Skeletal muscle tissue (tissue), 4 donors: Measurements from ENCODE around the gene CHGA. TPM values are rescaled to one million over a fixed set of nuclear protein-coding genes. Genes with fewer than 3 reads are reported as not detected.

Experiments
- H3K27ac ChIP-seq: one replicate; pipeline ENCODE4 v1.7.0; 2013; ENCODE audit warnings: mild to moderate bottlenecking, low read depth, low read length, inconsistent platforms
- H3K27me3 ChIP-seq, 3 donors: one replicate each; pipeline ENCODE4 v1.7.0; 2013; ENCODE audit warnings: low read length in 3 of 3; ENCODE audit not compliant: control insufficient read depth in 3 of 3, insufficient read depth in 3 of 3
- H3K36me3 ChIP-seq, 3 donors: one replicate each; pipeline ENCODE4 v1.7.0; 2013; ENCODE audit warnings: low read length in 3 of 3; ENCODE audit not compliant: control insufficient read depth in 3 of 3, insufficient read depth in 3 of 3
- H3K4me1 ChIP-seq, 3 donors: one replicate each; pipeline ENCODE4 v1.7.0; 2013; ENCODE audit warnings: low read length in 3 of 3, mild to moderate bottlenecking in 3 of 3; ENCODE audit not compliant: control insufficient read depth in 3 of 3, insufficient read depth in 3 of 3
- H3K4me3 ChIP-seq, 3 donors: one replicate each; pipeline ENCODE4 v1.7.0; 2013; ENCODE audit warnings: low read length in 3 of 3
- H3K9ac ChIP-seq, 3 donors: one replicate each; pipeline ENCODE4 v1.7.0; 2013; ENCODE audit warnings: low read length in 3 of 3, mild to moderate bottlenecking in 3 of 3, moderate library complexity in 2 of 3, low read depth in 1 of 3
- H3K9me3 ChIP-seq, 3 donors: one replicate each; pipeline ENCODE4 v1.7.0; 2013; ENCODE audit warnings: low read length in 3 of 3; ENCODE audit not compliant: control insufficient read depth in 3 of 3
- total RNA-seq: library from RNA; depleted of rRNA; stranded (reverse); fragments of >200 nt; gene quantifications from one replicate; pipeline ENCODE4 v1.2.3, GENCODE V29; 2014
- donor health status: Osteomylitis.

CHGA gene, protein sequence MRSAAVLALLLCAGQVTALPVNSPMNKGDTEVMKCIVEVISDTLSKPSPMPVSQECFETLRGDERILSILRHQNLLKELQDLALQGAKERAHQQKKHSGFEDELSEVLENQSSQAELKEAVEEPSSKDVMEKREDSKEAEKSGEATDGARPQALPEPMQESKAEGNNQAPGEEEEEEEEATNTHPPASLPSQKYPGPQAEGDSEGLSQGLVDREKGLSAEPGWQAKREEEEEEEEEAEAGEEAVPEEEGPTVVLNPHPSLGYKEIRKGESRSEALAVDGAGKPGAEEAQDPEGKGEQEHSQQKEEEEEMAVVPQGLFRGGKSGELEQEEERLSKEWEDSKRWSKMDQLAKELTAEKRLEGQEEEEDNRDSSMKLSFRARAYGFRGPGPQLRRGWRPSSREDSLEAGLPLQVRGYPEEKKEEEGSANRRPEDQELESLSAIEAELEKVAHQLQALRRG
- total RNA-seq = 0.52 TPM

DNA sequence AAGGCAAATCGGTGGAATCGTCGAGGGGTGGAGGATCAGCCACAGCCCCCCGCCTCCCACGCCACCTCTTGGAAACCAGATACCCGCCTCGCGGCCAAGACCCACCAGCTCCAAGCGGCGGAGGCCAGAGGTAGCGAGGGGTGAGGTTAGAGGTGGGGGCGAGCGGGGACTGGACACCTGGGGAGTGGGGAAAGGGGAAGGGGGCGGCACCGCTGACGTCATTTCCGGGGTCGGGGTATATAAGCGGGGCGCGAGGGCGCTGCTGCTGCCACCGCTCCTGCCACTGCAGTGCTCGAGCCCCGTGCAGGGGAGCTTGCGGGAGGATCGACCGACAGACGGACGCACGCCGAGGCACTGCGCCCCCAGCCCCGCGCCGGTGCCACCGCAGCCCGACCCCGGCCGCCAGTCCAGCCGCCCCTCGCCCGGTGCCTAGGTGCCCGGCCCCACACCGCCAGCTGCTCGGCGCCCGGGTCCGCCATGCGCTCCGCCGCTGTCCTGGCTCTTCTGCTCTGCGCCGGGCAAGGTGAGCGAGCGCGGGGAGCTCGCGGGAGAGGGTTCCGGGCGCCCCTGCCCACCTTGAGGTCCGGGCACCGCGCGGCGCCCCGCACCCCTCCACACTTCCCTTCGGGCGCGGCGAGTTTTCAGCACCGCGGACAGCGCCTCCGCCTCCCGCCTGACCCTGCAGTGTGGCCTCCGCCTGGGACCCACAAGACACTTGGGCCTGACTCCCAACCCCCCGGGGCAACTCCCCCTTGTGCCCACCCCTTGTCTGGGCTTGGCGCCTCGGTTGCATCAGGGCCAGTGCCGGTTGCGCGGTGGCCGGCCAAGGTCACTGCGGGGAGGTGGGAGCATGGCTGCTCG is at the start of gene CHGA:
Gene CHGA (plus strand): TSS at position 268 of the 861 bp plus-strand sequence. CDS start 210 bp downstream, at position 478.
- Histone ChIP-seq H3K9ac (no peak within 1 kb of the TSS), H3K4me3 (no peak within 1 kb of the TSS), H3K27ac (no peak within 1 kb of the TSS), H3K4me1 (no peaks in the 10 kb centered on the region), H3K9me3 (no peaks in the 10 kb centered on the region), H3K36me3 (no peaks in the 10 kb centered on the region), H3K27me3 (peaks cover 19 to 34% (median 34%) of the 10 kb centered on the region in 3 donors)

DNA sequence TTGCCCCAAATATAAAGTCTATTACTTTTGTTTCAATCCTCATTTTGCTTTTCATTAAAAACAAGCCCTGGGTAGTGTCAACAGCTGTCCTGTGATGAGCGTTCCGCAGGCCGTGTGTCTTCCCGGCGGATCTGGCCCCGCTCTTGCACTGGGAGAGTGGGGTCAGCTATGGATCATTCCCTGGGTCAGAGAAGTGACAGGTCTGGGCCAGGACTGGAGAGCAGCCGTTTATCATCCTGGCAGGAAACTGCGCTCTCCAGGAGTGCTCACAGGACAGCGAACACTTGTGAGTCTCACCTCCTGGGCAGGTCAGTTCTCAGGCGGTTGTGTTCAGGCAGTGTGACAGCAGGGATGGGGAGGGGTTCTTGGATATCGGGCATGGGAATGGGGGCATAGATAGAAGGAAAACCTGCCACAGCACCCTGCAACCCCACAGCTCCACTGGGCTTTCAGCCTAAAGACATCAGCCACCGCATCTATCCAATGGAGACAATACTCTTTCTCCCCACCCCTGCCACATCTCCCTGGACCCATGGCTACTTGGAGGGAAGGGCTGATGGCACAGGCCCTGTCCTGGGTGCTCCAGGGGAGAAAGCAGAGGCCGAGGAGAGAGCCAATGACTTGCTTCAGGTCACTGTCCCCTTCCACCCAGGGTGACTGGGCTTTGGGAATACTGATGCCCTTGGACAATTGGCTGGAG is 47.8 kb upstream of the CHGA start:
- Histone ChIP-seq H3K9me3 (no peaks in the 10 kb centered on the region), H3K4me1 (peaks cover 0 to 4% (median 0%) of the 10 kb centered on the region in 3 donors), H3K27me3 (peaks cover 6 to 16% (median 8%) of the 10 kb centered on the region in 3 donors), H3K4me3 (no peak overlapping the region), H3K27ac (no peak overlapping the region), H3K36me3 (no peaks in the 10 kb centered on the region), H3K9ac (no peak overlapping the region)

DNA sequence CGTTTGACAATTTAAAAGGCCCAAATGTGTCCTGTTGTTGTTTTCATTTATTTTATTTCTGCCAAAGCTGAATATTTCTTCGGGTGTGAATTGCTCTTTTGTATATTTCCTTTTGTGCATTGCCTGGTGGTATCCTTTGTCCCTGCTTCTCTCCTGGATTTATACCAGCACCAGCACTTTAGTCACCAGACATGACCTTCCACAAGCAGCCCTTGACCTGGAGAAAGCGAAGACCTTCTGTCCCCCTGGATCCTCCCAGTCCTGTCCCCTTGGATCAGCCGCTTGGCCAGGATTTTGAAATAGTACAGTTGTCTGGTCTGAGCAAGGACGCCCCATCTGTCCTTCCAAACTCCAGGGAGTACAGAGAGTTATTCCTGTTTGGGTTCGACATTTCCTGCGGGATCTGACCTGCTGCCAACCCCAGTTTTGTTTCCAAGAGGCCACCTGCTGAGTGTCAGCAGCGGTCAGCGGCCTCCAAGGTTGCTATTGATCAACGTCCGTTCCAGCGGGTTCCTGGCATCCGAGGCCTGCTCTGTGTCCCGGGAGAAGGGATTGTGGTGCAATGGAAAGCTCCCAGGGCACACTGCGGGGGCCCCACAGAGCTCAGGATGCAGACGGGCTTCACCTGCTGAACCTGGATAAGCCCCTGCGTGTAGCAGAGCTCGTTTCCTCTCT is 45.1 kb upstream of the CHGA start:
- H3K4me1 ChIP-seq = peaks cover 0 to 4% (median 0%) of the 10 kb centered on the region in 3 donors
- H3K9ac ChIP-seq = no peak overlapping the region
- no peaks in the 10 kb centered on the region for H3K36me3 ChIP-seq
- H3K27me3 ChIP-seq = peaks cover 11 to 30% (median 21%) of the 10 kb centered on the region in 3 donors
- H3K27ac ChIP-seq = no peak overlapping the region
- no peak overlapping the region for H3K4me3 ChIP-seq
- no peaks in the 10 kb centered on the region for H3K9me3 ChIP-seq

DNA sequence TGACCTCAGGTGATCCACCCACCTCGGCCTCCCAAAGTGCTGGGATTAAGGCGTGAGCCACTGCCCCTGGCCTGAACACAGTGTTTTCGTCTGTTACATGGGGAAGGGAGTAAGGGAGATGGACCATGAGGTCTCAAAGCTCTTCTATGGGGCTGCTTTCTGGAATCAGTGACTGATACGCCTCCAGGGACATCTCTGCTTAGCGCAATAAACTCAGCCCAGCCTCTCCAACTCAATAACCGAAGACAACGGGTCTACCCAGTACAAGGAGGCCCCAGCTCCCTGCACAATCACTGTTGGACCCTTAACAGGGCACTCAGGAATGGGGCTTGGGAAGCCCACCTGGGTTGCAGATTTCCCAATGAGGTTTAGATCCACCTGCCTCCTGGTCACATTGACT is 42.6 kb upstream of the CHGA start:
- H3K27ac ChIP-seq = no peak overlapping the region
- H3K27me3 ChIP-seq = peaks cover 11 to 26% (median 21%) of the 10 kb centered on the region in 3 donors
- H3K9me3 ChIP-seq = no peaks in the 10 kb centered on the region
- no peak overlapping the region for H3K9ac ChIP-seq
- H3K36me3 ChIP-seq = no peaks in the 10 kb centered on the region
- H3K4me3 ChIP-seq = no peak overlapping the region
- H3K4me1 ChIP-seq = peaks cover 0 to 4% (median 0%) of the 10 kb centered on the region in 3 donors

DNA sequence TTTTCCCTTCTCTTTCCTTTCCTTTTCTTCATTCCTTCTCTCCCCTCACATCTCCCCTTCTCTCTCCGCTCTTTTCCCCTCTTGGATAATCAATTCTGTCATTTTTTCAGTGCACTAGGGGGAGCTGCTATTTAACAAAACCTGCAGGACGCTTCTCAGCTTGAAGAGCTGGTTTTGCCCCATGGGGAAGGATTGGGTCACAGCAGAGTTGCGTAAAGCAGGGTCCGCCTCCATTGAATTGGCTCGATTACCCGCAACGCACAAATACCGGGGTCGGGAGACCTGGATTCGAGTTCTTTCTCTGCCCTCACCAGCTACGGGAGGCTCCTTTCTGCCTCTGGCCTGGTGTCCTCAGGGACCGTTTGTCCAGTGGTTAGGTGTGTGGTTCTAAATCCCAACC is 42.1 kb upstream of the CHGA start:
- Histone ChIP-seq H3K9ac (no peak overlapping the region), H3K4me3 (no peak overlapping the region), H3K27me3 (peaks cover 11 to 30% (median 21%) of the 10 kb centered on the region in 3 donors), H3K36me3 (no peaks in the 10 kb centered on the region), H3K27ac (no peak overlapping the region), H3K9me3 (no peaks in the 10 kb centered on the region), H3K4me1 (peaks cover 0 to 4% (median 0%) of the 10 kb centered on the region in 3 donors)

DNA sequence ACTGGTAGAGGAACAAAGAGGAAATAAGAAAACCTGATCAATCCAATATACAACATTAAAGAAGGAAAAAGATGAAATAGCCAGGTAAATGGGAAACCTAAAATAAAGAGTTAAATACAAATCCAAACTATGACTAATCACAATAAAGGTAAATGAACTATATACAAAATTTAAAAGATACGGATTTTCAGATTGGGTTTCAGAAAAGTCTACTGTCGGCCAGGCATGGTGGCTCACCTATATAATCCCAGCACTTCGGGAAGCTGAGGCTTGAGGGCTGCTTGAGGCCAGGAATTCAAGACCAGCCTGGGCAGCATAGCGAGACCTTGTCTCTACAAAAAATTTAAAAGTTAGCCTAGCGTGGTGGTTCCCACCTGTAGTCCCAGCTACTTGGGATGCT is 39.9 kb upstream of the CHGA start:
- Histone ChIP-seq H3K4me3 (no peak overlapping the region), H3K36me3 (no peaks in the 10 kb centered on the region)

DNA sequence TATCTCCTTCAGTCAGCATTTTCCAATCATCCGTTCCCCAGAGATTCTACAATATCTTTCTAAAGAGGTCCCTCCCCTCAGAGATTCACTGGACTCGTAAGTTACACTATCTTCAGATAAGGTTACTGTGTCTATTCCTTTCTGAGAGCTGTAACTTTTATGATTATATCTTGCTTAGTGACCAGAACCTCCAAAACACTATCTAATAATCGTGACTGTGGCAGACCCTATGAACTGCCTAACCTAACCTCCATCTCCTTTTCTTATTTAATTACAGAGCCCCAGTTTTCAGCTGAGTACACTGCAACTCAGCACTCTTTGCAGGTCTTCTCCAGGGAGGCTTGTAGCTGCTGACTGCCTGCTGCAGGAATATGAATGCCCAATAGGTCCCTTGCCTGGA is 38.5 kb upstream of the CHGA start:
- Histone ChIP-seq H3K9ac (no peak overlapping the region), H3K27ac (no peak overlapping the region), H3K27me3 (peaks cover 9 to 35% (median 15%) of the 10 kb centered on the region in 3 donors), H3K9me3 (no peaks in the 10 kb centered on the region), H3K36me3 (no peaks in the 10 kb centered on the region), H3K4me3 (no peak overlapping the region), H3K4me1 (no peaks in the 10 kb centered on the region)

More for the DNA sequence above, 39.9 kb upstream of the CHGA start:
- Histone ChIP-seq H3K4me1 (peaks cover 0 to 1% (median 0%) of the 10 kb centered on the region in 3 donors), H3K27ac (no peak overlapping the region), H3K9me3 (no peaks in the 10 kb centered on the region), H3K27me3 (peaks cover 11 to 38% (median 15%) of the 10 kb centered on the region in 3 donors), H3K9ac (no peak overlapping the region)

DNA sequence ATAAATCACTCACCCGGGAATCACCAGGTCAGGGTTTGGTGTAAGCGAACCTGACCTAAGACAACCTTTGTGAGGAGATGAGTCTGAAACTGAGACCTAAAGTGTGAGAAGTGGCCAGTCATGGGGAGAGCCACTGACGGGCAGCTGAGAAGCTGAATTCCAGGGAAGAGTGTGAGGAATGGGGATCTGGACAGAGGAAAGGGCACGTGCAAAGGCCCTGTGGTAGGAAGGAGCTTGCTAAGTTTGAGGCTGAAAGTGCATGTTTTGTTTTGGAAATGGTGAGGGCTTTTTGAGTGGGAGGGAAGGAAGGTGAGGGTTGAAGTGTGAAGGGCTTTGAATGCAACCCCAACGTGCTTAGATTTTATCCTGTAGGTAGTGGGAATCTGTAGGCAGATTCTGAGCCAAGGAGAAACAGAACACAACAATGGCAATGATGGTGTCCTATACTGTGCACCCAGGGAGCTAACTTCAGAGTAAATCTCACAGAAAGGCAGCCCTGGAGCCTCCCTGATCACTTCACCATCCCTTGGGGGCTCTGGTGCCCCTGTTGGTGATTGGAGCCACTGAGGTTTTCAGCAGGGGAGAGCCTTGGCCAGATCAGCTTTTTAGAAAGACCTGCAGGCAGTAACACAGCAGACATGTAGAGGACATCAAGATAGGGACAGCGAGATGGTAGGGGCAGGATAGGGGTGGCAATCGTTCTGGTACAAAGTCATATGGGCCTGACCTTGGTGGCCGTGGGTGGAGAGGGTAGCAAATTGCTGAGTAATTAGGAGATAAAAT is 37.5 kb upstream of the CHGA start:
- Histone ChIP-seq H3K27ac (no peak overlapping the region), H3K4me3 (no peak overlapping the region), H3K9me3 (peaks cover 0 to 3% (median 0%) of the 10 kb centered on the region in 3 donors), H3K36me3 (no peaks in the 10 kb centered on the region), H3K4me1 (no peaks in the 10 kb centered on the region), H3K9ac (no peak overlapping the region), H3K27me3 (peaks cover under 1 to 28% (median 12%) of the 10 kb centered on the region in 3 donors)
